WTC11 (cell line): ENCODE results near the gene PRDM15.

ENCODE experiments used
- ATF2 ChIP-seq: sonication (generic); formaldehyde crosslinking; IDR thresholded peaks from 2 replicates; pipeline ENCODE4 v1.8.1; 2022; ENCODE audit warnings: low read depth, missing genetic modification reagents, borderline replicate concordance
- ATF3 ChIP-seq: sonication (generic); formaldehyde crosslinking; conservative IDR thresholded peaks from 2 replicates; pipeline ENCODE4 v1.8.1; 2022; ENCODE audit warnings: mild to moderate bottlenecking, missing genetic modification reagents
- CREM ChIP-seq: sonication (generic); formaldehyde crosslinking; IDR thresholded peaks from 2 replicates; pipeline ENCODE4 v1.8.1; 2022; ENCODE audit warnings: mild to moderate bottlenecking, missing genetic modification reagents, moderate library complexity
- CTCF ChIP-seq: fragments of 200-600 bp; IDR thresholded peaks from 2 replicates; pipeline ENCODE4 v1.8.0; 2022; ENCODE audit warnings: antibody characterized with exemption
- FOXJ3 ChIP-seq: sonication (generic); formaldehyde crosslinking; IDR thresholded peaks from 2 replicates; pipeline ENCODE4 v1.9.0; 2021; ENCODE audit warnings: missing genetic modification reagents, mild to moderate bottlenecking, borderline replicate concordance
- KAT7 ChIP-seq: sonication (generic); formaldehyde crosslinking; IDR thresholded peaks from 2 replicates; pipeline ENCODE4 v1.8.1; 2023; ENCODE audit warnings: missing genetic modification reagents, mild to moderate bottlenecking, borderline replicate concordance
- RORB ChIP-seq: fragments of 250-450 bp; sonication (Bioruptor Pico); IDR thresholded peaks from 2 replicates; pipeline ENCODE4 v1.9.0; 2021; ENCODE audit warnings: mild to moderate bottlenecking
- SMAD4 ChIP-seq: sonication (generic); formaldehyde crosslinking; IDR thresholded peaks from 2 replicates; pipeline ENCODE4 v1.8.0; 2022; ENCODE audit warnings: mild to moderate bottlenecking, missing genetic modification reagents
- SOX15 ChIP-seq: fragments of 250-450 bp; sonication (Bioruptor Pico); IDR thresholded peaks from 2 replicates; pipeline ENCODE4 v1.9.0; 2021; ENCODE audit warnings: mild to moderate bottlenecking
- ZMAT4 ChIP-seq: fragments of 250-450 bp; sonication (Bioruptor Pico); IDR thresholded peaks from 2 replicates; pipeline ENCODE4 v1.9.0; 2021; ENCODE audit warnings: mild to moderate bottlenecking
- TF ChIP-seq, protein P1 (sequence below): sonication (generic); formaldehyde crosslinking; IDR thresholded peaks from 2 replicates; pipeline ENCODE4 v1.8.0; 2022; ENCODE audit warnings: missing genetic modification reagents

GRCh38 chr21:41876928-41877652, 2.1 kb downstream of the PRDM15 start:
- TF ChIP-seq KAT7 (CRISPR knock-in tag) (no peak), FOXJ3 (CRISPR knock-in tag) (no peak), CTCF (no peak), ZMAT4 (CRISPR knock-in tag) (no peak), ATF3 (CRISPR knock-in tag) (no peak), CREM (CRISPR knock-in tag) (no peak), RORB (CRISPR knock-in tag) (no peak), SOX15 (no peak), ATF2 (CRISPR knock-in tag) (no peak), SMAD4 (CRISPR knock-in tag) (no peak)
- TF ChIP-seq, protein P1, sequence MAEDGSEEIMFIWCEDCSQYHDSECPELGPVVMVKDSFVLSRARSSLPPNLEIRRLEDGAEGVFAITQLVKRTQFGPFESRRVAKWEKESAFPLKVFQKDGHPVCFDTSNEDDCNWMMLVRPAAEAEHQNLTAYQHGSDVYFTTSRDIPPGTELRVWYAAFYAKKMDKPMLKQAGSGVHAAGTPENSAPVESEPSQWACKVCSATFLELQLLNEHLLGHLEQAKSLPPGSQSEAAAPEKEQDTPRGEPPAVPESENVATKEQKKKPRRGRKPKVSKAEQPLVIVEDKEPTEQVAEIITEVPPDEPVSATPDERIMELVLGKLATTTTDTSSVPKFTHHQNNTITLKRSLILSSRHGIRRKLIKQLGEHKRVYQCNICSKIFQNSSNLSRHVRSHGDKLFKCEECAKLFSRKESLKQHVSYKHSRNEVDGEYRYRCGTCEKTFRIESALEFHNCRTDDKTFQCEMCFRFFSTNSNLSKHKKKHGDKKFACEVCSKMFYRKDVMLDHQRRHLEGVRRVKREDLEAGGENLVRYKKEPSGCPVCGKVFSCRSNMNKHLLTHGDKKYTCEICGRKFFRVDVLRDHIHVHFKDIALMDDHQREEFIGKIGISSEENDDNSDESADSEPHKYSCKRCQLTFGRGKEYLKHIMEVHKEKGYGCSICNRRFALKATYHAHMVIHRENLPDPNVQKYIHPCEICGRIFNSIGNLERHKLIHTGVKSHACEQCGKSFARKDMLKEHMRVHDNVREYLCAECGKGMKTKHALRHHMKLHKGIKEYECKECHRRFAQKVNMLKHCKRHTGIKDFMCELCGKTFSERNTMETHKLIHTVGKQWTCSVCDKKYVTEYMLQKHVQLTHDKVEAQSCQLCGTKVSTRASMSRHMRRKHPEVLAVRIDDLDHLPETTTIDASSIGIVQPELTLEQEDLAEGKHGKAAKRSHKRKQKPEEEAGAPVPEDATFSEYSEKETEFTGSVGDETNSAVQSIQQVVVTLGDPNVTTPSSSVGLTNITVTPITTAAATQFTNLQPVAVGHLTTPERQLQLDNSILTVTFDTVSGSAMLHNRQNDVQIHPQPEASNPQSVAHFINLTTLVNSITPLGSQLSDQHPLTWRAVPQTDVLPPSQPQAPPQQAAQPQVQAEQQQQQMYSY (CRISPR knock-in tag), result no peak
